ENCODE results near the gene CHCHD4.
A peak's percentile ranks its signal among the peaks of the same experiment; 100 is the strongest.

The CHCHD4 gene

DNA sequence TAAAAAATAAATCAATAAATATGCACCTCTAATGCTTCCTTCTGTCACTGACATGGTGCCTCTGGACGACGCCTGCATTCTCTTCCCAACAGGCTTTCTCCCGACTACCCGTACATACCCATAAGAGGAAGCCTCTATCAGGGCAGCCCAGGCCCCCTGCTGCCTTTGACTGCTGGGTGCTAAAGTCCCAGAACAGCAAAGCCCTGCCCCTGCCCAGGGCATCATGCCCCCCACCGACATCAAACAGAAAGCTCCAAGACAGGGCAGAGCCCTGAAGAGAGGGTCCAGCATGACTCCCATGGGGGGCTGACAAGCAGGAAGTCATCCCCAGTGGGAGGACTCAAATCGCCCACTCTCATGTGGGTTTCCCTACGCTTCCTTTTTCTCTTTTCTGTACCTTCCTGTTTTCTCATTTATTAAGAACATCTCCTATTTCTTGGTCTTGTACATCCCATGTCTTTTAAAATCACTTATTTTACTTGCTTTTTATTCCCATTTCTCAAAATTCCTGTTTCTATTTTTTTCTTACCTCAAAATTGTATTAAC, 30.3 kb upstream of the CHCHD4 start:
- DNase-seq (ENCODE audit: low read depth), result no peak
- TF ChIP-seq, protein P1, sequence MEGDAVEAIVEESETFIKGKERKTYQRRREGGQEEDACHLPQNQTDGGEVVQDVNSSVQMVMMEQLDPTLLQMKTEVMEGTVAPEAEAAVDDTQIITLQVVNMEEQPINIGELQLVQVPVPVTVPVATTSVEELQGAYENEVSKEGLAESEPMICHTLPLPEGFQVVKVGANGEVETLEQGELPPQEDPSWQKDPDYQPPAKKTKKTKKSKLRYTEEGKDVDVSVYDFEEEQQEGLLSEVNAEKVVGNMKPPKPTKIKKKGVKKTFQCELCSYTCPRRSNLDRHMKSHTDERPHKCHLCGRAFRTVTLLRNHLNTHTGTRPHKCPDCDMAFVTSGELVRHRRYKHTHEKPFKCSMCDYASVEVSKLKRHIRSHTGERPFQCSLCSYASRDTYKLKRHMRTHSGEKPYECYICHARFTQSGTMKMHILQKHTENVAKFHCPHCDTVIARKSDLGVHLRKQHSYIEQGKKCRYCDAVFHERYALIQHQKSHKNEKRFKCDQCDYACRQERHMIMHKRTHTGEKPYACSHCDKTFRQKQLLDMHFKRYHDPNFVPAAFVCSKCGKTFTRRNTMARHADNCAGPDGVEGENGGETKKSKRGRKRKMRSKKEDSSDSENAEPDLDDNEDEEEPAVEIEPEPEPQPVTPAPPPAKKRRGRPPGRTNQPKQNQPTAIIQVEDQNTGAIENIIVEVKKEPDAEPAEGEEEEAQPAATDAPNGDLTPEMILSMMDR (conservative IDR thresholded peaks at IDR 0.05; ENCODE audit: low read depth, low read length), result no peak
- H3K4me3 ChIP-seq (ENCODE audit: low read depth, low read length), result no peak overlapping the region

- TF ChIP-seq, protein P1 (conservative IDR thresholded peaks at IDR 0.05; ENCODE audit: low read depth, low read length), result no peak
- DNase-seq (ENCODE audit: low read depth), result no peak
- H3K4me3 ChIP-seq (ENCODE audit: low read depth, low read length), result no peak overlapping the region
These were observed 29.6 kb upstream of the CHCHD4 start for GRCh38 chr3:14154276-14154675.

- no peak overlapping the region for H3K4me3 ChIP-seq (ENCODE audit: low read depth, low read length)
- DNase-seq (ENCODE audit: low read depth), result no peak
- TF ChIP-seq, protein P1 (conservative IDR thresholded peaks at IDR 0.05; ENCODE audit: low read depth, low read length), result no peak
These were observed 29.0 kb upstream of the CHCHD4 start for GRCh38 chr3:14153663-14154062.

- TF ChIP-seq, protein P1 (conservative IDR thresholded peaks at IDR 0.05; ENCODE audit: low read depth, low read length), result no peak
- H3K4me3 ChIP-seq (ENCODE audit: low read depth, low read length), result no peak overlapping the region
- DNase-seq (ENCODE audit: low read depth), result no peak
These were observed 28.3 kb upstream of the CHCHD4 start for GRCh38 chr3:14152963-14153355.

- H3K4me3 ChIP-seq (ENCODE audit: low read depth, low read length), result no peak overlapping the region
- TF ChIP-seq, protein P1 (conservative IDR thresholded peaks at IDR 0.05; ENCODE audit: low read depth, low read length), result peak; percentile 51
- DNase-seq (ENCODE audit: low read depth), result peak; percentile 26
These were observed 27.7 kb upstream of the CHCHD4 start for GRCh38 chr3:14152233-14152962.

- DNase-seq (ENCODE audit: low read depth), result no peak
- no peak overlapping the region for H3K4me3 ChIP-seq (ENCODE audit: low read depth, low read length)
- TF ChIP-seq, protein P1 (conservative IDR thresholded peaks at IDR 0.05; ENCODE audit: low read depth, low read length), result no peak
These were observed 26.9 kb upstream of the CHCHD4 start for GRCh38 chr3:14151471-14152083.
